H1 (cell line): ENCODE data around the gene COCH. TPM values are rescaled to one million over a fixed set of nuclear protein-coding genes. Genes with fewer than 3 reads are reported as not detected.

Experiments
- HDAC6 ChIP-seq: IDR thresholded peaks from one replicate; pipeline ENCODE4 v1.7.1; 2012; ENCODE audit warnings: low read depth, mild to moderate bottlenecking, inconsistent platforms, low read length, moderate library complexity
- polyA plus RNA-seq, 7 experiments: library from polyadenylated mRNA; depleted of rRNA in 3 of 7; stranded (reverse) in 5 of 7; unstranded in 2 of 7; fragments of >200 nt in 5 of 7; fragments of 200-250 nt in 2 of 7; gene quantifications; 1 replicate in 5 of 7; 2 replicates in 1 of 7; 4 replicates in 1 of 7; pipeline versions ENCODE4 v1.2.1 to v1.2.3, GENCODE V29; 2011 to 2013; ENCODE audit warnings: missing spikeins in 2 of 7, mixed read lengths in 2 of 7
- total RNA-seq: library from RNA; stranded (reverse); fragmentation: NEBNext Ultra II Directional; extraction: Animal tissue kit (Norgen Biotek cat#: 25700); gene quantifications from 2 replicates; pipeline ENCODE4 v1.2.1, GENCODE V29; 2021
- TF ChIP-seq, protein P1 (sequence below), 3 experiments: IDR thresholded peaks; 1 replicate in 2 of 3; 2 replicates in 1 of 3; pipeline versions ENCODE4 v1.5.1 to v1.6.1; 2011; ENCODE audit warnings: low read length in 3 of 3, mild to moderate bottlenecking in 3 of 3, inconsistent platforms in 2 of 3, low read depth in 1 of 3, moderate library complexity in 1 of 3; ENCODE audit not compliant: insufficient read depth in 1 of 3; ENCODE audit errors: control extremely low read depth in 1 of 3

Gene COCH
- total and polyA plus RNA-seq, 2 of the 8 experiments (the other 6 are each of a cell fraction or from before 2014, with no cell fraction given), result 12.9 to 30.8 TPM

DNA sequence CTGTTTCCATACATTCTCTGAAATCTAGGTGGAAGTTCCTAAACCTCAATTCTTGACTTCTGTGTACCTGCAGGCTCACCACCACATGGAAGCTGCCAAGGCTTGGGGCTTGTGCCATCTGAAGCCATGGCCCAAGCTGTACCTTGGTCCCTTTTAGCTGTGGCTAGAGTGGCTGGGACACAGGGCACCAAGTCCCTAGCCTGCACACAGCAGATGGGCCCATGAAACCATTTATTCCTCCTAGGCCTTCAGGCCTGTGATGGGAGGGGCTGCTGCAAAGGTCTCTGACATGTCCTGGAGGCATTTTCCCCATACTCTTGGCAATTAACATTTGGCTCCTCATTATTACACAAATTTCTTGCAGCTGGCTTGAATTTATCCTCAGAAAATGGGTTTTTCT is 40.0 kb upstream of the COCH start (continued):
- TF ChIP-seq, protein P1, sequence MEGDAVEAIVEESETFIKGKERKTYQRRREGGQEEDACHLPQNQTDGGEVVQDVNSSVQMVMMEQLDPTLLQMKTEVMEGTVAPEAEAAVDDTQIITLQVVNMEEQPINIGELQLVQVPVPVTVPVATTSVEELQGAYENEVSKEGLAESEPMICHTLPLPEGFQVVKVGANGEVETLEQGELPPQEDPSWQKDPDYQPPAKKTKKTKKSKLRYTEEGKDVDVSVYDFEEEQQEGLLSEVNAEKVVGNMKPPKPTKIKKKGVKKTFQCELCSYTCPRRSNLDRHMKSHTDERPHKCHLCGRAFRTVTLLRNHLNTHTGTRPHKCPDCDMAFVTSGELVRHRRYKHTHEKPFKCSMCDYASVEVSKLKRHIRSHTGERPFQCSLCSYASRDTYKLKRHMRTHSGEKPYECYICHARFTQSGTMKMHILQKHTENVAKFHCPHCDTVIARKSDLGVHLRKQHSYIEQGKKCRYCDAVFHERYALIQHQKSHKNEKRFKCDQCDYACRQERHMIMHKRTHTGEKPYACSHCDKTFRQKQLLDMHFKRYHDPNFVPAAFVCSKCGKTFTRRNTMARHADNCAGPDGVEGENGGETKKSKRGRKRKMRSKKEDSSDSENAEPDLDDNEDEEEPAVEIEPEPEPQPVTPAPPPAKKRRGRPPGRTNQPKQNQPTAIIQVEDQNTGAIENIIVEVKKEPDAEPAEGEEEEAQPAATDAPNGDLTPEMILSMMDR (IDR thresholded peaks at IDR 0.05; ENCODE audit: control extremely low read depth in 1 of 3, insufficient read depth in 1 of 3, low read depth in 1 of 3, low read length in 3 of 3), result no peak
- no peak for TF ChIP-seq HDAC6
